IPS-20b (cell line): ENCODE results near the gene HAGHL.

Source experiments
- H3K27ac ChIP-seq: one replicate; pipeline ENCODE4 v1.5.1; 2013; ENCODE audit warnings: low read length
- H3K27me3 ChIP-seq: 2 replicates; pipeline ENCODE4 v1.6.1; 2013; ENCODE audit warnings: mild to moderate bottlenecking, low read length, inconsistent platforms; ENCODE audit not compliant: insufficient read depth
- H3K36me3 ChIP-seq: 2 replicates; pipeline ENCODE4 v1.6.1; 2013; ENCODE audit warnings: low read depth, mild to moderate bottlenecking, inconsistent platforms, low read length, moderate library complexity; ENCODE audit not compliant: insufficient read depth
- H3K4me1 ChIP-seq: 2 replicates; pipeline ENCODE4 v1.6.1; 2013; ENCODE audit warnings: mild to moderate bottlenecking, control low read depth, inconsistent platforms, low read length, moderate library complexity; ENCODE audit not compliant: insufficient read depth
- H3K4me3 ChIP-seq: 2 replicates; pipeline ENCODE4 v1.5.1; 2013; ENCODE audit warnings: mild to moderate bottlenecking, low read length, inconsistent platforms
- H3K9ac ChIP-seq: 2 replicates; pipeline ENCODE4 v1.6.1; 2013; ENCODE audit warnings: low read depth, mild to moderate bottlenecking, inconsistent platforms, low read length, moderate library complexity
- H3K9me3 ChIP-seq: 2 replicates; pipeline ENCODE4 v1.6.1; 2013; ENCODE audit warnings: mild to moderate bottlenecking, low read depth, low read length, inconsistent platforms; ENCODE audit not compliant: insufficient read depth

The HAGHL gene

DNA sequence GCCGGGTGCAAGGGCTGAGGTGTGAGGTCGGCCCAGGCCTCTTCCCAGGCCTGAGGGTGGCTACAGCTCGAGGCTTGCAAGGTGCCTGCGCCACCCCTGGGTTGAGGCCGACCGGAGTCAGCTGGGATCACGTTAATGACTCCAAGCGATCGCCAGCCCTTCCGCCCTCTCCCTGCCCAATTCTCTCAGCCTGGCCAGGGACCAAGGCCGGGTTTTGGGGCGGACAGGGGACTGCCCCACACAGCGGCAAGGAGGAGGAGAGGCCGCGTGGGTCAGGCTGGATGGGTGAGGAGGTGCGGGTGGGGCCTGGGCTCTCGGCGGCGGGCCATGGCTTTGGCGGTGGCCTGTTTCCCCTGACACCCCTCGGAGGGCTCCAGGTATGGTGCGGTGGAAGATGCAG lies 33.5 kb upstream of the HAGHL start:
- H3K36me3 ChIP-seq: no peaks in the 10 kb centered on the region
- H3K27ac ChIP-seq: no peak overlapping the region
- peak overlapping the region; percentile 65; the same call in 1 of the 2 replicates for H3K4me3 ChIP-seq
- H3K4me1 ChIP-seq: no peaks in the 10 kb centered on the region
- no peak overlapping the region for H3K9ac ChIP-seq
- H3K9me3 ChIP-seq: no peaks in the 10 kb centered on the region
- peaks cover 76% of the 10 kb centered on the region for H3K27me3 ChIP-seq

- no peak overlapping the region for H3K27ac ChIP-seq
- H3K4me1 ChIP-seq: no peaks in the 10 kb centered on the region
- H3K9ac ChIP-seq: no peak overlapping the region
- no peaks in the 10 kb centered on the region for H3K9me3 ChIP-seq
- peaks cover 80% of the 10 kb centered on the region for H3K27me3 ChIP-seq
- no peaks in the 10 kb centered on the region for H3K36me3 ChIP-seq
- peak overlapping the region; percentile 65; the same call in 1 of the 2 replicates for H3K4me3 ChIP-seq
Measured at GRCh38 chr16:693766-694165, 33.1 kb upstream of the HAGHL start.

DNA sequence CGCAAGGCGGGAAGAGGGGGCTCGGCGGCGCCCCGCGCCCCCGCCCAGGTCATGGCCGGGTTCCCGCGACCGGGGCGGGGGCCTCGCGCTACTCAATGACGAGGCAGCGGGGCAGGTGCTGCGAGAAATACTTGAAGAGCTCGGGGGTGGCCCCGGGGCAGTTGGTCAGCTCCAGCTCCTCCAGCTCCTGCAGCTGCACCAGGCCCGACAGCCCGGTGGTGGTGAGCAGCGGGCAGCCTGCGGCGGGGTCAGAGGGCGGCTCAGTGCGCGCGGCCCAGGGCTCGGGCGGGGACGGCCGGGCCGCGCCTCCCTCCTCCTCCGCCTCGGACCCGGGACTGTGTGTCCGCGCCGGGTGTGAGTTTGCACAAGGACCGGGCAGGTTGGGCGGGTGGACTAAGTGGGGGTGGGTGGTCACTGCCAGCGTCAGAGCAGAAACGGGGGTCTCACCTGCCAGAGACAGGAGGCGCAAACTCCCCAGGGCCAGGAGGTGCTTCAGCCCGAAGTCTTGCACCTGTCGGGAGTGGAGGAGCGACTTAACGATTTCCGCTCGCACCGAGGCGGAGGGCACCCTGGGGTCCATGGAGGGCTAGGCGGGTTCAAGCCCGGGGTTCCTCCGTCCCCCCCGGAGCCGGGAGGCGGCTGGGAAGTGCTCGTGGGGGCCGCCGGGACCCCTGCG lies 32.6 kb upstream of the HAGHL start:
- no peak overlapping the region for H3K27ac ChIP-seq
- H3K27me3 ChIP-seq: peaks cover 86% of the 10 kb centered on the region
- H3K9me3 ChIP-seq: no peaks in the 10 kb centered on the region
- H3K4me1 ChIP-seq: no peaks in the 10 kb centered on the region
- no peak overlapping the region for H3K9ac ChIP-seq
- no peaks in the 10 kb centered on the region for H3K36me3 ChIP-seq
- H3K4me3 ChIP-seq: peak overlapping the region; percentile 65; the same call in 1 of the 2 replicates

DNA sequence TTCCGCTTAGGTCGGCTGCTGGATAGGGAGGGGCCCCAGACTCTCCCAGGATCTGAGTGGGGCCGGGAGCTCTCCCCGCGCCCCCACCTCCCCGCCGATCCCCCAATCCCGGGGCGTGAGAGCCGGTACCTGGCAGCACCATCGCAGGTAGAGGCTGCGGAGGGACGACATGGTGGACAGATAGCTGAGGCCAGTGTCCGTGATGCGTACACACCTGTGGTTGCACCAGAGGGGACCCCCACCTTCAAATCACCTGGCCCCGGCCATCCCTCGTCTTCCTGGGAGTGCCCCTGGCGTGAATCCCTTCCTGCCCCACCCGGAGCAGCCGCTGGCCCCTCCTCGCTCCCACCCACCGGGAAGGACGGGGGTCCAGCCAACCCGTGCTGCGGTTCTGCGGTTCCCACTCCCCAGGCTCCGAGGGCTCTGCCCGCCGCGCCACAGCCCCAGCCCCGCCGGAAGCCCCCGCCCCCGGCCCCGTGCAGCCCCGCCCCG lies 32.0 kb upstream of the HAGHL start:
- Histone ChIP-seq H3K36me3 (no peaks in the 10 kb centered on the region), H3K27me3 (peaks cover 91% of the 10 kb centered on the region), H3K27ac (no peak overlapping the region), H3K9ac (no peak overlapping the region), H3K9me3 (no peaks in the 10 kb centered on the region), H3K4me1 (no peaks in the 10 kb centered on the region), H3K4me3 (peak overlapping the region; percentile 65; the same call in 1 of the 2 replicates)

DNA sequence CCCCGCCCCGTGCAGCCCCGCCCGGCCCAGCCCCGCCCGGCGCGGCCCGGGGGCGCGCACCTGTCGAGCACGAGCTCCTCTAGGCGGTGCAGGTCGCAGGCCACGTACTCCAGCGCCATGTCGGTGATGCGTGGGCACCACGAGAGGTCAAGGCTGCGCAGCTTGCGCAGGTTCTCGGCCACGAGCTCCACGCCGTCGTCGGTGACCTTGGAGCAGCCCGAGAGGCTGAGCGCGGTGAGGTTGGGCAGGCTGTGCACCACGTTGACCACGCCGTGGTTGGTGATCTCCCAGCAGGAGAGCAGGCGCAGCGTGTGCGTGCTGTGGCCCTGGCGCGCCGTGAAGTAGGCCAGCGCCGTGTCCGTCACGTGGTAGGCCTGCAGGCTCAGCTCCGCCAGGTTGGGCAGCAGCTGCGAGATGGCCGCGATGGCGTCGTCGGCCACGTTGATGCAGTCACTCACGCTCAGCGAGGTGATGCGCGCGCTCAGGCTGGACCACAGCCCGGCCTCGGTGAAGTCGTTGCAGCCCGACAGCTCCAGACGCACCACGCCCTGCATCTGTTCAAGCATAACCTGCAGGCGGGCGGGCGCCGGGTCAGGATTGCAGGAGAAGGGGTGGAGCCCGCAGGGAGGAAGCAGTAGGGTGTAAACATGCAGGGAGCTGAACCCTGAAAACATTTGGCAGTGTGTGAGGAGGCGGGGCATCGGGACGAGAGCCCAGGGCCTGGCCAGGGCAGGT lies 31.4 kb upstream of the HAGHL start:
- peak overlapping the region; percentile 79 for H3K4me3 ChIP-seq
- no peaks in the 10 kb centered on the region for H3K36me3 ChIP-seq
- H3K27ac ChIP-seq: no peak overlapping the region
- no peak overlapping the region for H3K9ac ChIP-seq
- no peaks in the 10 kb centered on the region for H3K4me1 ChIP-seq
- H3K27me3 ChIP-seq: peaks cover 97% of the 10 kb centered on the region
- H3K9me3 ChIP-seq: no peaks in the 10 kb centered on the region

DNA sequence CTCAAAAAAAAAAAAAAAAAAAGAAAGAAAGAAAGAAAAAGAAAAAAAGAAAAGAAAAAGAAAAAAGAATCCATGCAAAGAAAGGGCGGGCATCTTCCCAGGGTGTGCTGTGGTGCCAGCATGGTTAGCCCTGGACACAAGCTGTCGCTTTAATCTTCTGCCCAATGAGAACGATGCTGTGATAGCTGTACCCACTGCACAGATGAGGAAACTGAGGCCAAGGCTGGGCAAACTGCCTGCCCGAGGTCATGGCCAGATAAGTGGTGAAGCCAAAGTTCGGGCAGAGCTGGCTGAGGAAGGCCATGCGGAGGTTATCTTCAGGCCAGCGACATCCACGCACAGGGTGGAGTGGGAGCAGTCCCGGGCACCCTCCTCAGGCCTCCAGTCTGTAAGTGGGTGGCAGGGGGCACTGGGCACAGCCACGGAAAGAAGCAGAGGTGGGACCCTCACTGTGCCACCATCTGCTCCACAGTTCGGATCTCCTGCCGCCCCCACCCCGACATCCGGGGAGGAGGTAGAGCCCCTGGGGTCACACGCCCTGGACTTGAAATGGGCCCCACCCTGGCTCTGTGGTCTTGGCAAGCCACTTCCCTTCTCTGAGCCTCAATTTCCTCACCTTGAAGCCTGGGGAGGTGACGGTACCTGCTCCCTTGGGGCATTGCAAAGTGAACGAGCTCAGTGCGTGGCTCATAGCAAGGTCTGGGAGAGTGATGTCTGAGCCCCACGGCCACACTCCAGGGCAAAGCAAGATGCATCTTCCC lies 27.8 kb upstream of the HAGHL start:
- Histone ChIP-seq H3K4me1 (no peaks in the 10 kb centered on the region), H3K36me3 (no peaks in the 10 kb centered on the region), H3K9me3 (no peaks in the 10 kb centered on the region), H3K27me3 (peaks cover 97% of the 10 kb centered on the region), H3K27ac (no peak overlapping the region), H3K9ac (no peak overlapping the region), H3K4me3 (no peak overlapping the region)

DNA sequence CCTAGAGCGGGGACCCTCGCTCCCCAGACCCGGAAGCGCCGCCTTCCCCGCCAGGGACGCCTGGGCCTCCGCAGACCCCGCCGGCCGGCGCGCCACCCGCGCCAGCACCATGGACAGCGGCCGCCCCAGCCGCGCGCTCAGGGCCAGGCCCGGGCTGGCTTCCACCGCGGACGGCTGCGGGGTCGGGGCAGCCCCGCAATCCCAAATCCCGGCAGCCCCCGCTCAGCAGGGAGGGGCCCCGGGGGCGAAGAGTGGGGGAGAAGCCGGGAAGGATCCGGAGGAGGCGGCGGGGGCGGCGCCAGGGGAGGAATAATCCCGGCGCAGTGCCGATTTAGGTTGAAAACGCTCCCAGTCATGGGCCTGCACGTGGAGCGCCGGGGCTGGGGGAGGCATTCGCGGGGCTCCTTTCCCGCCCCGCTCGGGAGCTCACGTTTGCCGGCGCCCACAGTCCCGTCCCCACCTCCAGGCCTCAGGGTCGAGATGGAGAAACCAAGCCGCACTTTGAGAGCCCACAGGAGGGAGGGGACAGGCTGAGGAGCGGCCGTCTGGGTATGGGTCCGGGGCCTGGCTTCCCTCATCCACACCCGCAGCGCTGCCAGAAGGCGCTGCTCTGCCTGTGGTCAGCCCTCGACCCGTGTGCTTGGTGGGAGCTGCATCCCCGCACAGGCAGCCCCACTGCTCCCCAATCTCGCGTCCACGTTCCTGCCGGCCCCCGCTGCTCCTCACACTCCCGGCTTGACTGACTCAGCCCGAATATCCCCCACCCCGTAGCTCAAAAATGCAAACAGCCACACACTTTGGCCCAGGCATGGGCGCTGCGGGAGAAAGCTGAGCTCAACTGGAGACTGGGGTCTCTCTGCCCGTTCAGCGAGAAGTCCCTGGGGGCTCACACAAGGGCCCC lies 26.0 kb upstream of the HAGHL start:
- H3K9me3 ChIP-seq: no peaks in the 10 kb centered on the region
- H3K36me3 ChIP-seq: no peaks in the 10 kb centered on the region
- no peak overlapping the region for H3K9ac ChIP-seq
- H3K4me1 ChIP-seq: no peaks in the 10 kb centered on the region
- peaks cover 91% of the 10 kb centered on the region for H3K27me3 ChIP-seq
- no peak overlapping the region; the same call in 1 of the 2 replicates for H3K4me3 ChIP-seq
- H3K27ac ChIP-seq: no peak overlapping the region

DNA sequence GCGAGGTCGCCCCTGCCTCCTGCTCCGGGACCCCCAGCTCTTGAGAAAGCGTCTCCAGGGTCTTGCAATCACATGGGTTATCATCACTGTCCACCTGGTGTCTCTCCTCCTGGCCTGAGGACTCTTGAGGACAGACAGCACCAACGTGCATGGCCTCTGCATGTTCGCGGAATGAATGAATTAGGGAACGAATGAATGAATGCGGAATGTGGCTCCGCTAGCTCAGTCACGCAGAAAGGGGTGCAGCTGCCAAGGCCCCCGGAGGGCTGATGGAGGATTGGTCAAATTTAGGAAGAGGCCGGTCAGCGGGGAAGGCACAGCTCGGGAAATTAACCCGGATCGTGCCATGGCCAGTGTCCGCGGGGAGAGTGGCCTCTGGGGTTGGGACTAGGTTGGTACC lies 24.6 kb upstream of the HAGHL start:
- no peak overlapping the region for H3K9ac ChIP-seq
- no peak overlapping the region for H3K4me3 ChIP-seq
- H3K27ac ChIP-seq: no peak overlapping the region
- peaks cover 93% of the 10 kb centered on the region for H3K27me3 ChIP-seq
- no peaks in the 10 kb centered on the region for H3K36me3 ChIP-seq
- no peaks in the 10 kb centered on the region for H3K4me1 ChIP-seq
- no peaks in the 10 kb centered on the region for H3K9me3 ChIP-seq

- peaks cover 93% of the 10 kb centered on the region for H3K27me3 ChIP-seq
- no peaks in the 10 kb centered on the region for H3K9me3 ChIP-seq
- no peaks in the 10 kb centered on the region for H3K36me3 ChIP-seq
- H3K4me1 ChIP-seq: no peaks in the 10 kb centered on the region
- H3K4me3 ChIP-seq: no peak overlapping the region
- no peak overlapping the region for H3K27ac ChIP-seq
- H3K9ac ChIP-seq: no peak overlapping the region
Measured at GRCh38 chr16:703406-703805, 23.5 kb upstream of the HAGHL start.

GRCh38 chr16:704047-704446 lies 22.9 kb upstream of the HAGHL start:
- Histone ChIP-seq H3K9me3 (no peaks in the 10 kb centered on the region), H3K4me3 (no peak overlapping the region), H3K36me3 (no peaks in the 10 kb centered on the region), H3K27me3 (peaks cover 93% of the 10 kb centered on the region), H3K9ac (no peak overlapping the region), H3K27ac (no peak overlapping the region), H3K4me1 (no peaks in the 10 kb centered on the region)
